NCI-H345 treated with DMSO at 0.1 percent for 48 hours (cell line): ENCODE measurements around the gene DCTN5.
"Not testable (repeated sequence)": the region's sequence is repeated elsewhere in the genome, so short reads cannot be mapped to it uniquely, and the experiment has no call there.

Experiments
- DNase-seq: peaks from one replicate; lab custom pipeline; 2025; ENCODE audit not compliant: unreplicated experiment; lab: John Stamatoyannopoulos, UW

The DCTN5 gene

DNA sequence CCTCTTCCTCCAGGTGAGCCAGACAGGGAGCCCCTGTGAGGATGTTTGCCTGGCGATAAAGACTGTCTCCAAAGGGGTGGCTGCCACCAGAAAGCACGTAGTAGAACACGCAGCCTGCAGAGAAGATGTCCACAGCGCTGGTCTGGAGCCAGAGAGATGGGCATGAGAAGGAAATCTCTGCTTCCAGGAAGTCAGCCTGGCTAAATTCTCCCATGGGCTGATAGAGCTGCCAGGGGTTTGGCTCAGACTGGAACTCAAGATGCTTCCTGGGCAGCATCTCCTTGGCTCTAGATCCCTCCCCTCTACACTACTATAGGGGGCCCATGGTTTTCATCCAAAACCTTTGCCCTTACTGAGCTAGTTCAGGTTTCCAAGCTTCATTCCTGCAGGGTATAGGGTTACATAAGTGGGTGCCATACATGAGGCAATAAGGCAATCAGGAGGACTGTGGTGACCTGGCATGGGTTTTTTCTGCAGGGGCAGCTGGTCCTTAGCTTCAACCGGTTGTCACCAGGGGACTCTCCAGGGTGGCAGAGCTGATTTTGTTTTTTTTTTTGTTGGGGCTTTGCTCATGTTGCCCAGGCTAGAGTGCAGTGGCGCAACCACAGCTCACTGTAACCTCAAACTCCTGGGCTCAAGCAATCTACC is 51.0 kb downstream of the DCTN5 start:
- no peak for DNase-seq

DNA sequence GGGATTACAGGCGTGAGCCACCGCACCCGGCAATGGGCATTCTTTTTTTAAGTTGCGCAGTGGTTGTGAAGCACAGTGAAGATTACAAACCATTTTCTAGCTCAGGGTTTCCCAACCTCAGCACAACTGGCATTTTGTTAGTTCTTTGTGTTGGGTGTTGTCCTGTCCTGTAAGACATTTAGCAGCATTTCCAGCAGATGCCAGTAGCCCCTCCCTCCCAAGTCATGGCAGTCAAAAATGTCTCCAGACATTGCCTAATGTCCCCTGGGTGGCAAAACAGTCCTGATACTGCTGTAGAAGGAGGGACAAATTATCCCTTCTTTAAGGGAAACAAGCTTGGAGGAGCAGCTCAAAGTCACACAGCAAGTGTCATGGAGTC is 53.0 kb downstream of the DCTN5 start:
- no peak for DNase-seq

DNA sequence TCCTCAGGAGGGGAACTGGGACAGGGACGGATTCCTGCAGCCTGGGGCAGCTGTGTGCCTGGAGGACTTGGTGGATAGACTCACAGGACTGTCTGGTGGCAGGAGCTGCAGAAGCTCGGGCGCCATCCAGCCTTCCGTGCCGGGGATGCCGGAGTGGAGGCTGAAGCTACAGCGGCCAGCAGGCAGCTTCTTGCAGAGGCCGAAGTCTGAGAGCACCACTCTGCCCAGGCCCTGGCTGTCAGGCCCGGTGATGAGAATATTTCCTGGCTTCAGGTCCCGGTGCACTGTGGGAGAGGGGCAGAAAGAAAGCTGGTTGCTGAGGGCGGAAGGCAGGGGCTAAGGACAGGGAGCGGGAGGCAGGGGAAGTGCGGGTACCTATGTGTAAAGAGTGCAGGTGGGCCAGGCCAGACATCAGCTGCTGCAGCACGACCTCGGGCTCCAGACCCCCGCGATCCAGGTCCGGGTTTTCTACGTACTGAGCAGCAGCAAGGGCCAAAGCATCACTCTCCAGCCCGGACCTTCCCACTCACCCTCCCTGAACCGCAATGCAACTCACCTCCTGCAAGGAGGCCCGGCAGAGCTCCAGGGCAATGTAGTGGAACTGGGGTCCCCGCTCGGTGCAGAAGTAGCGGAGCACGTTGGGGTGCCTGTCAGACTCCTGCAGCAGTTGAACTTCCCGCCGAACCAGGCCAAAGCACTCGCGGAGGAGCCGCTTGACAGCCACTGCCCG is 53.5 kb downstream of the DCTN5 start:
- DNase-seq: no peak

DNA sequence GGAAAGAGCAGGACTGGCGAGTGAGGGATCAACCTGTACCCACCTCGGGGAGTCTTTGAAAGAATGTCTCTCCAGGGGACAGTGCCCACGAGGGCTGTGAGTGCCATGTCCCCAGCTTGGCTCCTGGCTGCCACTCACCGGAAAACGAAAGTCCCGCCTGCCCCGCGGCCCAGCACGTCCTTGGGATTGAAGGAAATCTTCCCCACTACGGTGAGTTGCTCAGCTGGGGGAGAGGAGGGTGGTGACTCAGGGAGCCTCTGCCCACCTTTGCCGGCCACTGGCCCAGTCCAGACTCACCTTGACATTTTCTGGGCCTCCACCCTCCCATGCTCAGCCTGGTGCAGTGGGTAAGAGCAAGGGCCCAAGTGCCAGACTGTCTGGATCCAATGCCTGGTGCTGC is 54.5 kb downstream of the DCTN5 start:
- no peak for DNase-seq

DNA sequence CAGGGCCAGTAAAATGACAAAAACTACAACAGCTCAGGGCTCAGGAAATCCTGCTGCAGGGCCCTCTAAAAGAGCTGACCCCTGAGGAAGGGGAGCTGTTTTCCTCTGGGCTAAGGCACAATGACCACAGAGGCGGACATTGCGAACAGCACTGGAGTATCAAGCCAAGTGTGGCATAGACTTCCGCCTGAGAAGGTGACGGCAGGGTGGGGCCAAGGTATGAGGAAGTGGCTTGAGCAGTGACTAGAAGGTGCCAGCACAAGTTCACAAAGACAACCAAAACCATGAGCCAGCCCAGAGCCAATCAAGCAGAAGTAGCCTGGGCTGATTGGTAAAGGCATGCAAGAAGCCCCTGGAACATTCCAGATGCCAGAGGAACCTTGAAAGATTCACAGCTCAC is 57.8 kb downstream of the DCTN5 start:
- DNase-seq: no peak

DNA sequence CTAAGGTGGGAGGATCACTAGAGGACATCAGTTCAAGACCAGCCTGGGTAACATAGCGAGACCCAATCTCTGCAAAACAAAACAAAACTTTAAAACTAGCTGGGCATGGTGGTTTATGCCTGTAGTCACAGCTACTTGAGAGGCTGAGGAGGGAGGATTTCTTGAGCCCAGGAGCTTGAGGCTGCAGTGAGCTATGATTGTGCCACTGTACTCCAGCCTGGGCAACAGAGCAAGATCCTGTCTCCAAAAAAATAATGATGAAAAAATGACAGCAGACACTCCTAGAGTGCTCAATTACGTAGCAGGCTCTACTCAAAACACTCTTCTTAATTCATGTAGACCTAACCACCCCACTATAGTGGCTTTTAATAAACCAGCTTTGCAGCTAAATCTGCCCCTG is 58.8 kb downstream of the DCTN5 start:
- DNase-seq: no peak

DNA sequence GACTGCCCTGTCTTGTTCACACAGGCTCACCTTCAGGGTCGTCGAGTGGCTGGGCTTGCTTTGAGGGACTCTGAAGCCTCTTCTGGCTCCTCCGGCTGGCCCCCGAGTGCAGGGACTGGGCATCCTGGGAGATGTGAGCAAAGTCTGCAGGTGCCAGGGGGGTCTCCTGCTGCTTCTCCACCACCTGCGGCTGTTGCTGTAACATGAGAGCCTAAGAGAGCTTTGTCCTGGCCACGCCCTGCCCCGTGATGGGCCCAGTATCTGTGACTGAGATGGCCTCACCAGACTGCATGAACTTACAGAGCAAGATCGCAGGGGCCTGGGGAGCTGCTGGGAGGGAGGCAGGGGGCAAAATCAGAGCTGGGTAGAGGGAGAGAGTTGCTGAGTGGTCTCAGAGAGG is 59.2 kb downstream of the DCTN5 start:
- DNase-seq: peak; percentile 70

DNA sequence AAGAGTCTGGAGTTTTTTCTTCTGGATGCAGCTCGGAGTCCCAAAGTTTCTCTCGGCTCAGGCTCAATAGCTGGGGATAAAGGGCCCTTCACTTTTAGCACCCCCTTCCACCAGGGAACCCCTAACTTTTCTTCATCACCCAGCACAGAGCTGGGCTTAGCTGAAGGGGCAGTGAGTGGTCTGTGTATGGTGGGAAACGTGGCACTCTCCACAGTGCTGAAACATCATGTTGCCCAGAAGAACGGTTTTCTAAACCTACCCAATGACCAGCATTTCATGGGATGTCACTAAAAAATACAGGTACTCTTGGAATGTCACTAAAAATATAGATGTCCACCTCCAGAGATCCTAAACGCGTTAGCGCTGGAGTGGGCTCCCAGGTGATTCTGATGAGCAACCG is 59.8 kb downstream of the DCTN5 start:
- DNase-seq: no peak

DNA sequence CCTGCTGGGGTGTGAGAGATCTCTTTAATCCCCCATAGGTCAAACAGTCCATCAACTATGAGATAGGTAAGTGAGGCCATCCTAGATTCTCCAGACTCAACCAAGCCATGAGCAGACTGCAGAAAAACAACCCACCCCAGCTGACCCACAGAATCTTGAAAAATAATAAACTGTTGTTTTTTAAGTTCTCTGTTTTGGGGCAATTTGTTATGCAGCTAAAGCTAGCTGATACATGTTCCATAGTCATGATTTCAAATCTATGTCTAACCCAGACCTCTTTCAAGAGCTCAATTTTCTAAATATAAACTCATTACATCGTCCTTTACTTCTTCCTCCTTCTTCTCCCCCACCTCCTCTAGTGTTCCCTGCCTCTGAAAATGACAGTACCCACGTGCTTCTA is 61.7 kb downstream of the DCTN5 start:
- no peak for DNase-seq

DNA sequence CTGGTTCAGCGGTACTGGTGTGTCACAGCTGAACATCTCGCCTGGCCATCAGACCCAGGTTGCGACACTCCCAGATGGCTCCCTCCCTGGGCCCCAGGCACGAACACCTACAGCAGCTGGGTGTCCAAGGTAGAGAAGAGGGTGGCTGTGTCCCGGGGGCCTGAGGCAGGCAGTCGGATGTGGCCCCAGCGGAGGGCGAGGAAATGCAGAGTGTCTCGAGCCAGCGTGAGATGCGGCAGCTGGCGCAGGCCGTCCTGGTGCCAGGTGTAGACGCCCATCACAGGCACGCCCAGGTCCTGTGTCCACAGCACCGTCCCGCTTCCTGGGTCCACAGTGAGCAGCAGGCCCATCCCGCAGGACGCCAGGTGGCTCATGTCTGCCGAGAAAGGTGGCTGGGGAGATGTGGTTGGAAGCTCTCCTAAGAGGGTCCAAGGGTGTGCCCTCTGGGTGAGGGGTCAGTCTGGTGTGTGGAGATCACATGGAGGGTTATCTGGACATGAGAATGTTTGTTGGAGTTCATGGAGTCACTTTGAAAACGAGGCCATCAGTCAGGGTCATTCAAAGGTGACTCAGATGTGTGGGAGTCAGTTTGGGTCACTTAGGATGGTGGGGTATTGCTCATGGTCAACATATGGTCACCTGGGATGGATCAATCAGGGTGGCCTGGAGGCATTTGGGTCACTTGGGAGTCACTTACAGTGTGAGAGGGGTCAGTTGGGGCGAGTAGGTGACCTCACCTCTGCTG is 63.7 kb downstream of the DCTN5 start:
- DNase-seq: no peak

DNA sequence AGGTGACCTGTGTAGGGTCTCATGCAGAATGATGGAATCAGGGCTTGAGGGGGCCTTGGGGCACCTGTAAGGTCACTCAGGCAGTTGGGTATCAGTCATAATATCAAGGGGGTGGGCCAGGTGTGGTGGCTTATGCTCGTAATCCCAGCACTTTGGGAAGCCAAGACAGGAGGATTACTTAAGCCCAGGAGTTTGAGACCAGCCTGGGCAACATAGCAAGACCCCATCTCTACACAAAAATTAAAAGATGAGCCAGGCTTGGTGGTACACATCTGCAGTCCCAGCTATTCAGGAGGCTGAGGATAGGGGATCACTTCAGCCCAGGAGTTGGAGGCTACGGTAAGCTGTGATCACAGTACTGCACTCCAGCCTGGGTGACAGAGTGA is 64.2 kb downstream of the DCTN5 start:
- no peak for DNase-seq

DNA sequence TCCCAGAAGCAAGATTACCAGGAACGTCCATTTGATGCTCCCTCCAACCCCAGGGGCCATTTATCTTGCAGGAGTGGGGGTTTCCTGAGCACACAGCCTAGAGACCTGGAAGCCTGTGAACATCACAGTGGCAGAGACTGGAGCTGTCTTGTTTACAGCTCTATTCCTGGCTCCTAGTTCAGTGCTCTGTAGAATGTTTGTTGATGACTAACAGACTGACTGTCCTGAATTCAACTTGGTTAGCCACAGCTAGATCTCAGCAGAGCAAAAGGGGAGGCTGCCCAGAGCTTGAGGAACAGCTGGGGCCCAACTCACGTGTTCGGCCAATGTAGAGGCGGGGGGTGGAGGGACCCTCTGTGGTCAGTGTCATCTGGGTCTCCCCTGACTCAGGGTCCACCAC is 65.2 kb downstream of the DCTN5 start:
- no peak for DNase-seq

DNA sequence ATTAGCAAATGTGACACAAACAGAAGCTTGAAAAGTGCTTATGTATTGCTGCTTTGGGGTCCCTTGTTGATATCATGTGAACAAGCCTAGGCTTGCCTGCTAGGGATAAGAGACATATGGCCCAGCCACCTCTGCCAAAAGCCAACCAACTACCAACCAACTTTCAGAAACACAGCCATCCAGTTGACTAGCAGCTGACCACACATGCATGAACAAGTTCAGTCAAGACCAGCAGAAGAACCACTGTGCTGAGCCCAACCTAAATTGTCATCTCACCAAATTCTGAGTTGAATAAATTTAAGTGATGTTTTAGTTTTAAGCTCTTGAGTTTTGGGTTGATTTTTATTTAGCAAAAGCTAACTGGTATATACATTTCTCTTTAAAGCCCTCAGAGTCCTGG is 68.3 kb downstream of the DCTN5 start:
- no peak for DNase-seq

DNA sequence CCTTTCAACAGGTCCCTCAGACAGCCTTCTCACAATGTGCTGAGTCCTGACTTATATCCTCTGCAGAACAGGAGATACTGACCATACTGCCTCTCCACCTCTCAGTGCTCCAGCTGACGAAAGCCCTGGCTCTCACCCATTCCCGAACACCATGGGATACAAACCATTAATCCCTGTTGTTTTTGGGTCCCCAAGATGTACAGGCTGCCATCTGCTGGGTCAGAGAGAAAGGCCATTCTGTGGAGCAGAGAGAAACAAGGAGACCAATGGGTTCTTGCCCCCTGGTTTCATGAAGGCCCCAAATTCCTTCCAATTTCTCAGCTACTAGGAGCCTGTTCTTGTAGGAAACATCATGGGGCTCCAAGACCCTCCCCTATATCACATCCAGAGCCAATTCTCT is 68.7 kb downstream of the DCTN5 start:
- DNase-seq: no peak

DNA sequence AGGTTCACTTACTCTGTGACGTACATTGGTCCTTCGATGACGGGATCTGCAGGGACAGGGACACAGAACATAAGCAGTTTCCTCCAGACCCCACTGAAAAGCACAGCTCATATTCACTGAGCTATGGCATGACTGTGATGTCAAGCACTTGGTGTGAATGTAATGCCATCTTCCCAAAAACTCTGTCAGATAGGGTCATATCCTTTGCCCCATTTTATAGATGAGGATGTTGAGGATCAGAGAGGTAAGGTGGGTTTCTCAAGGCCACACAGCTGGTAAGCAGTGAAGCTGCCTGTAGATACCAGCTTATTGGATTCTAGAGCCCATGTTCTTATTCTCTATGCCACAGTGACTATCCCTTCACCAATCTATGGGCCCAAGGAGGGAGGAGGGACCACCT is 69.2 kb downstream of the DCTN5 start:
- no peak for DNase-seq

DNA sequence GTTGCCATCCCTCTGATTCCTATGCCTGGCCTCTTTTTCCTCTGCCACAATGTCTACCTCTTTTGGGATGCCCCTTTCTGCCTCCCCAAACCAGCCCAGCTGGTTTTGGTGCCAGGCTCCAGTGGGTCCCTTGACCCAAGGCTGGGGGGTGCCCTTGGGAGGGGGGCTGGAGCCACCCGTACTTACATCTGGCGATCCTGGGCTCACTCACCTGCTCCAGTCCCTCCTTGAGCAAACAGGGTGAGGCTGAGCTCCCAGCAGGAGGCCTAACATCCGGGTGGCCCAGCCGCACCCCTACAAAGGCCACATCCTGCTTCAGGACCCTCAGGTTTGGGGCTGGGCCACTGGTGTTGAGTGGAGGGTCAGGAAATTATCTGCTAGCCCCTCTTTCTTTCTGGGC is 70.5 kb downstream of the DCTN5 start:
- DNase-seq: no peak

DNA sequence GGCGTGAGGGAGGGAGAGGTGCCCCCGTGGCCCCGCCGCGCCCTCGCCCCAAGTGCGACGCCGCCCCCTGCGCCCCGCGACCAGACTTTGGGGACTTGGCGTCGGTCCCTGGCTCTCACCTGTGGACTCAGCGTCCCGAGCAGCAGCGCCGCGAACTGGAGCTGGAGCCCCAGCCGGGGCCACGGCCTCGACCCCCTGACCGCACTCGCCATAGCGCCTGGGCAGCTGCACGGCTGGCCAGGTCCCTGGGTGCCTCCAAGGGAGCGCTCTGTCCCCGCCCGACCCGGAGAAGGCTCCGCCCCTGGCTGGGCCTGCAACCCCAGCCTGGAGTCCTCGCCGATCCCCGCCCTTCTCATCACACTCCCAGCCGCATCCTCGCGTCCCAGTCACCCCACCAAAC is 71.7 kb downstream of the DCTN5 start, which contains the start of gene ERN2:
ERN2 (minus strand) TSS at position 247 of the 400 bp plus-strand sequence; CDS start at position 212, 35 bp downstream.
- no peak for DNase-seq

DNA sequence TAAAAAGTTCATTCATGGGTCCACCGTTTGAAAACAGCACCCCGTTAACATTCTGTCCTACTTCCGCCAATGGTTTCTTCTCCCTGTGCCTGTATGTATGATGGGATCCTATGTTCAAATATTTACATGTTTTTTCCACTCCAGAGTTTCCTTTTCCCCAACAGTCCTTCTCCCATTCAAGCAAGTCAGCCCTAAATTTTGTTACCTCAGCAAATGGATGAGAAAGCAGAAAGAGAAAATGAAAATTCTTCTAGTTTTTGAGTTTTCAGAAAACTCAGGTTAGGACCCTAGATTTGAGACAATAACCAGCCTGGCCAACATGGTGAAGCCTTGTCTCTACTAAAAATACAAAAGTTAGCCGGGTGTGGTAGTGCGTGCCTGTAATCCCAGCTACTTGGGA is 75.2 kb downstream of the DCTN5 start:
- no peak for DNase-seq

DNA sequence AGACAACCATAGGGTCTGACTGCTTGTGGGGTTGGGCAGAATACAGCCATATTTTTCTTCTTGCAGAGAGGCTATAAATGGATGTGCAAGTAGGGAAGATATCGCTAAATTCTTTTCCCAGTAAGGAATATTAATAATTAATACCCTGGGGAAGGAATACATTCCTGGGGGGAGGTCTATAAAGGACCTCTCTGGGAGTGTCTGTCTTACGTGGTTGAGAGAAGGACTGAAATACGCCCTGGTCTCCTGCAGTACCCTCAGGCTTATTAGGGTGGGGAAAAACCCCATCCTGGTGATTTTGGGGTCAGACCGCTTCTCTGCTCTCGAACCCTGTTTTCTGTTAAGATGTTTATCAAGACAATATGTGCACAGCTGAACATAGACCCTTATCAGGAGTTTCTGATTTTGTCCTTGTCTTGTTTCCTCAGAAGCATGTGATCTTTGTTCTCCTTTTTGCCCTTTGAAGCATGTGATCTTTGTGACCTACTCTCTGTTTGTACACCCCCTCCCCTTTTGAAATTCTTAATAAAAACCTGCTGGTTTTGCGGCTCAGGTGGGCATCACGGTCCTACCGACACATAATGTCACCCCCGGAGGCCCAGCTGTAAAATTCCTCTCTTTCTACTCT is 81.5 kb downstream of the DCTN5 start:
- not testable (repeated sequence) for DNase-seq

DNA sequence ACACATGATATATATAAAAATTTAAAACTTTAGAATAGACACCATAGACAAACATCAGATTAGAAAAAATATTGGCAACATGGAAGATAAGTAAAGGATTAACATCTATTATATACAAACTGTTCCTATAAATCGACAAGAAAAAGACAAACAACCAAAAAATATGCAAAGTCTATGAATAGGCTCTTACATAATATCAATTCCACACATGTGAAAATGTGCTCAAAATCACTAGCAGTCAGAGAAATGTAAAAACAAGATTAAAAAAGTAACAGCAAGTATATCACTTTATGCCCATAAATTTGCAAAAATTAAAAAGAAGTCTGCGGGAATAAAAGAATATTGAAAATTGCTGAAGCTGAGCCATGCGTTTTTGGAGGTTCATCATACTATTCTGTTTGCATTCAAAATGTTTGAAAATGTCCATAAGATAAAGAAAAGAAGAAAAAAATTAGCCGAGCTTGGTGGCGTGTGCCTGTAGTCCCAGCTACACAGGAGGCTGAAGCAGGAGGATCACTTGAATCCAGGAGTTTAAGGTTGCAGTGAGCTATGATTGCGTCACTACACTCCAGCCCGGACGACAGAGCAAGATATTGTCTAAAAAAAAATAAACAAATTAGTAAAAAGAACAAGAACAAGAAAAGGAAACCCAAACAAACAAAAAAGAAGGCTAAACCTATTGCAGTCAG is 83.0 kb downstream of the DCTN5 start:
- DNase-seq: no peak

DNA sequence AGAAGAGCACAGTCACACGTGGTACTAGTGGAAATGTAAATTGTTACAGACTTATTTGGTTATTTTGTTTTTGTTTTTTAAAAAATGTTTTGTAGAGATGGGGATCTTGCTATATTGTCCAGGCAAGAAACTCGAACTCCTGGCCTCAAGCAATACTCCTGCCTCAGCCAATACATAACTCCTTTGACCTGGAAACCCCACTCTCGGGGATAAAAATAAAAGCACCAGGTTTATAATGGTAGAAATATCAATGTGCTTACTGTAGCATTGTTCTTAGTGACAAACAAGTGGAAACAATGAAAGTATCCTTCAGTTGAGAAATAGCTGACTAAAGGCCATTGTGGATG is 83.5 kb downstream of the DCTN5 start:
- no peak for DNase-seq
